ENCODE results near the gene MTR.

The MTR gene

GRCh38 chr1:236951672-236952071, 156.6 kb downstream of the MTR start:
- no peak for DNase-seq (ENCODE audit: low spot score)
- no peak for FAIRE-seq

- FAIRE-seq (no peak), DNase-seq (ENCODE audit: low spot score) (no peak)
Measured at GRCh38 chr1:236952246-236953003, 157.3 kb downstream of the MTR start.

- FAIRE-seq (no peak), DNase-seq (ENCODE audit: low spot score) (no peak)
Measured at GRCh38 chr1:236953151-236953700, 158.1 kb downstream of the MTR start.

Data from RCC 7860 (cell line).